ENCODE data around the gene RASSF5.

Gene RASSF5

DNA sequence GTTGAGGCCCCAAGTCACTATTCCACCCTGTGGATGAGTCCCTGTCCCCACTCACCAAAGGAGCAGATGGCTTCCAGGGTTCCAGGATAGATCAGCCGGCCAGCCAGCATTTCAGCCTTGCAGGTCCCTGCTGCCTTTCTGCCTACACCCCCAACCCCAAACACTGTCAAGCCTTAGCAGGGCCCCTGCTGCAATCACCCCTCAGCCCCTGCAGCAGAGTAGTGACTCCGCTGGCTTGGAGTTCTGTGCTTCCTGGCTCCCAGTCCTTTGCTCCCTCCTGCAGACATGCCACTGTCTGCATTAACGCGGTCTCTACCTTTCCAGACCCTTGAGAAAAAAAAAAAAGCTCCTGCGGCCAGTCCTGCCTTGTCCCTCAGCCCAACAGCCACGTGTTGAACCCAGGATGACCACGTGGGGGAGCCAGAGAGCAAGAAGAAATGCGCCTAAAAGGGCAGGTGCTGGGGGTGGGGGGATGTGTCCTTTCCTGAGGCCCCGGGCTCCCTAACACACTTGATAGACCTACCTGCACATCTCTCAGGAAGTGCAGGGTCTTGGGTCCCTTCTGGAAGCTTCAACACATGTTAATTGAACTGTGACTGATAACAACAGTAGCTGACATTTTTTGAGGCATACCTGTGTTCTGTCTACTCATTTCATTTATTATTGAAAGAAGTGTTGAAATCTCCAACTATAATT, 37.4 kb downstream of the RASSF5 start:
- DNase-seq (ENCODE audit: extremely low read depth in 1 of 2, low read depth in 1 of 2) = peak; percentile 58 to 70

DNA sequence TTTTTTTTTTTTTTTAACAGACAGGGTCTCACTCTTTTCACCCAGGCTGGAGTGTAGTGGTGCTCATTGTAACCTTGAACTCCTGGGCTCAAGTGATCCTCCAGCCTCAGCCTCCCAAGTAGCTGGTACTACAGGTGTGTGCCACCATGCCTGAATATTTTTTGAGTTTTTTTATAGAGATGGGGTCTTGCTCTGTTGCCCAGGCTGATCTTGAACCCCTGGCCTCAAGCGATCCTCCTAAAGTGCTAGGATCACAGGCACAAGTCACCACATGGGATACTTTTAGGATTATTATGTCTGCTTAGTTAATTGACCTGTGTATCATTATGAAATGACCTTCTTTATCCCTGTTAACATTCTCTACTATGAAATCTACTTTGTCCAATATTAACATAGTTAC, 38.0 kb downstream of the RASSF5 start:
- DNase-seq (ENCODE audit: extremely low read depth in 1 of 2, low read depth in 1 of 2) = no peak

DNA sequence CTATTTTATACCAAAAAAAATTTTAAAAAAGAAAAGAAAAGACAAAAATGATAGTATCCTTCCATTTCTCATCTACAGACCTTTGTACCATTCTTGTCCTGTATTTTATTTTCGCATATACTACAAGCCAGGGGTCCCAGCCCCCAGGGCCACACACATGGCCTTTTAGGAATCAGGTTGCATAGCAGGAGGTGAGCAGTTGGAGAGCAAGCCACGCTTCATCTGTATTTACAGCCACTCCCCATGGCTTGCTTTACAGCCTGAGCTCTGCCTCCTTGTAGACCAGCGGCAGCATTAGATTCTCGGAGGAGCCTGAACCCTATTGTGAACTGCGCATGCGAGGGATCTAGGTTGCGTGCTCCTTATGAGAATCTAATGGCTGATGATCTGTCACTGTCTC, 39.8 kb downstream of the RASSF5 start:
- DNase-seq (ENCODE audit: extremely low read depth in 1 of 2, low read depth in 1 of 2) = no peak

DNA sequence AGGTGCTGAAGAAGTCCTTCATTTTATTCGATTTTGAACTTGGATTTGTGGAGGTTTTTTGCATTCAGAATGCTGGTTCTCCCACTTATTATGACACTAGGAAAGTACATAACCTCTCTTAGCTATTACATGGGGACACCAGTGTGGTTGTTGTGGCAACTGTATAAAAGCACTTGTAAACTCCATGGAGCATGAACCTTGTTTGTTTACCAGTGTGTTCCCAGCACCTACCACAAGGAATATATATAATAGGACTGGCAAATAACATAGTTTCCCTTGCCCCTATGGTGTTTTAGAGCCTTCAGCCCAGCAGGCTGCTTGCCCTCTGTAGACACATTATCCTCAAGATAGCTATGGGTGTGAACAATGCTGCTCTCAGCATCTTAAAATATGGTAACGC, 43.1 kb downstream of the RASSF5 start:
- DNase-seq (ENCODE audit: extremely low read depth in 1 of 2, low read depth in 1 of 2) = no peak

DNA sequence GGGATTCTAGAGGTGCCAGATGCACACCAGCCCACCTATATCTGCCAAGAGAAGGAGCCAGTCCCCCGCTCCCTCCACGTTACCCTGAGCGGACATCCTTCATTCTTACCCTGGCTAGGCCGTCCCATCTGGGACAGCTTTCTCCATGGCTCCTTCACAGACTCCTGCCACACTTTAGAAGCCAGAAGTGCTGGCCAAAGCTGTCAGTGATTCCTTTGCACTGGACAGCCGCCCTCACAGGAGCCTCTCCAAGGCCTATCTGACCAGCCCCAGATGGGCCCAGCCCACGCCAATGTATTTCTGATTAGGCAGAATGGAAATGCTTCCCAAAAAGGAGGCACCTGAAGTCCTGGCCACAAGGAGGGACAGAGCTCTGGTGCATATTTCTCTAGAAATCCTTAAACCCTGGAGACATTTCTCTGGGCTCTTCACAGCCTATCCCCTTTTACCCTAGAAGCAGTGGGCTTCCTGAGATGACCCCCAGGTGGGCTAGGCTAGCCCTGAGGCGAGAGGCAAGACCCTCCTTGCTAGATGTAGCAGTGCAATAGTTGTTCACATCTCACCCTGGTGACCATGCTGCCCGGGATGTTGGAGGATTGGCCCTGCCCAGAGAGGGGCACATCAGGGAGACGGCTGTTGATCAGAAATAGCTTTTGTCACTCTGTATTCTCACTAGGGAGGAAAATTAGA, 44.1 kb downstream of the RASSF5 start:
- DNase-seq (ENCODE audit: extremely low read depth in 1 of 2, low read depth in 1 of 2) = no peak

DNA sequence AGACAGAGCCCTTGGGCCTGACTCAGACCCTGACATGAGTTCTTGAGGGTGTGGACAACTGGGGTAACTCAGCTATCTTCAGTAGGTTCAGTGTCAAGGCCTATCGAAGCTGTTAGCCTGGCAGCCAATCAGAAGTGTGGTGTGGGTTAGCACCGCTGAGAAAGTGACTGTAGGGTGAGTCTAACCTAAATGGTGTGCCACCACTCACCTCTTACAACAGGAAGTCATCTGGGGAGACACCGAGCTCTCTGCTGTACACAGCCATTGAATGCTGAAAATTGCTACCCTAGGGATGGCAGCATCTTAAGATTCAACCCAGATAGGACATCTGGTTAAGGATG, 44.6 kb downstream of the RASSF5 start:
- peak in 1 of 2 donors; percentile 76 for DNase-seq (ENCODE audit: extremely low read depth in 1 of 2, low read depth in 1 of 2)

DNA sequence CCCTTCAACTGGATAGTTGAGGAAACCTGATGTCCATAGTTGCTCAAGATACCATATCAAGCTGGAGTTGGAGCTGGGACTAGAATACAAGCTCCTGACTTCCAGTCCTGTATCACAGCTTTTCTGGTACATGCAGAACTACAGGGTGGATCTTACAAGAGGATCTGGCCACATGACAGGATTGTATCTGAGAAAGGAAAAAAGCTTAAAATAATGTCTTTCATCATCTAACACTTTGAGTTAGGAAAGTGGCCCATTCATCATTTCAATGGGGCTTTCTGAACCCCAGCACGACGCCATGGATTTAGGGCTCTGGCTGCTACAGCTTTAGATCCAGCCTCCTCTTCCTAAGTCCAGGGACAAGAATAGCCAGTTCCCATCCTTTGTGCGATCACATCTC, 46.9 kb downstream of the RASSF5 start:
- DNase-seq (ENCODE audit: extremely low read depth in 1 of 2, low read depth in 1 of 2) = no peak

DNA sequence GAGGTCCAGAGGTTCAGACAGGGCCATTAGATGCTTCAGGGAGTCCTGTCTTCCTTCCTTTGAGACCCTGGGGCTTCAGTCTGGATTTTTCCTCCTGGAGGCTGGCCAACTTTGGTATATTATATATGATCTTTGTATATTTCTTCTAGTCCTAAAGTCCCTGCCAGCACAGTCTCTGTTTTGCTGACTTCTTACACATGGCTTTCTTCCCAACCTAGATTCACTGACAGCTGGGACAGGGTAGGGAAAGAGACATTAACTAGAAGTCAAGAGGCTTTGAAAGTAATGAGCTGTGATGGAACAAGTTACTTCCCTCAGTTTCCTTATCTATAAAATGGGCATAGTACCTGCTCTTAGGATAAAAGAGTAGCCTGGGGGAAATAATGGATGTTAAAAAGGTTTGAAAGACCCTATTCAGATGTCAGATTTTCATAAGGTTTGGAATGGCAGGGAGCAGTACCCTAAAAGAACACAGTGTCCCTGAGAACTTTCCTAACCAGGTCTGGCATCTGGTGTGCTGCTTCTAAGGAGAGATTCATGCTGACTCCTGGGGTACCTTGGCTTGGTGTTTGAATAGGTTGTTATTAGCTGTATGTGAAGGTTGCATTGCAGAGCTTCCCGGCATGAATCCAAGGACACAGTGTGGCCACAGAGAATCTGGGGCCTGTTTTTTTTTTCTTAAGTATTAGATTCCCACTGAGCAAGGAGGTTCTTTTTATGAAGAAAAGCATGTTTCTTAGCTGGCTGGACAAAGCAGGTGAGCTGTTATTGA, 47.6 kb downstream of the RASSF5 start:
- DNase-seq (ENCODE audit: extremely low read depth in 1 of 2, low read depth in 1 of 2) = no peak

DNA sequence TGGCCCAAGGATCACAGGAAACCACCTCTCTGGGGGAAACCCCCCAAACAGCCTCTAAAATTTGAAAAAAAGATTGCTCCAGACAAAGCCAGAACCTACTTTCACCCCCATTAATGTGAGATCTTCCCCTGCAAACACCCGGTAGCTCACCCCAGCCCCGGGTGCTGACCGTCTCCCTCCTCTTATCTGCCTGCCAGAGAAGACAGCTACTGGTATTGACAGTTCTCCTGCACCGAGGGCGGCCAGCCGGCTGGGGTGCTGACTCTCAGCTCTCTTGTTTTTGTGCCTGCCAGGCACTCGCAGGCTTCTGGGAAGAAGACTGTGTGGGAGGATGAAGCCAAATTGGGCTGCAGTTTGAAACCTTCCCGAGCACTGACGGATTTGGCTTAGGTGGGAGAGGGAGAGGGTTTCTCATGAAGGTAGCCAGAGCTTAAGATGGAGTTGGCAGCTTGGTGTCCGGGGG, 48.2 kb downstream of the RASSF5 start:
- DNase-seq (ENCODE audit: extremely low read depth in 1 of 2, low read depth in 1 of 2) = no peak

DNA sequence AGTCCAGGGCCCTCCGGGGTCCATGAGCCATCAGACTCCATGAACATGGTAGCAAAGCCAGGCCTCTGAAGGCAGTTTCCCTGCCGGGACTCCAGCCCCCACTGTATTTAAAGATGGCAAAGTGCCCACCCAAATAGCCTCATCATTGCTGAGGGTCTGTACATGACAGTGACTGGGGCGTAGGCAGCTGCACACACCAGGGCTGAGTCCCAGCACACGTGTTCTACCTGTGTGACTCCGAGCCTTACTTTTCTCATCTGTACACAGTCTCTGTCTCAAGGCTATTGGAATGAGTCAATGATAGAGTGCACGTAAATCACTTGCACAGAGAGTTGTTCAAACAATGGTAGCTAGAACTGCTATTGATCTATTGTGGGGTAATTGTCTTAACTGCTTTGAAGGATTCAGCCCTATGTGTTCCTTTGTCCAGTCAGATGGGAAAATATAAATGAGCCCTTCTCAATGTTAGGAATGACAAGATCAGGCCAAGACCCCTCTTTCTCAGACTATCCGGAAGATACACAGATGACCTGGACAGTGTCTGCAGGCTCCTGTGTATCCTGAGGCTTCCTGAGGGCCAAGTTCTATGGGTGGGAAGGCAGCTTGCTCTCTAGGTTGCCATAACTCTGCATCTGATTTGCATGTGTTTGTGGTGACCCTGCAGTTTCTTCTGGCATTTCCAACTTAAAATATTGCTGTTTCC, 48.9 kb downstream of the RASSF5 start:
- no peak for DNase-seq (ENCODE audit: extremely low read depth in 1 of 2, low read depth in 1 of 2)

DNA sequence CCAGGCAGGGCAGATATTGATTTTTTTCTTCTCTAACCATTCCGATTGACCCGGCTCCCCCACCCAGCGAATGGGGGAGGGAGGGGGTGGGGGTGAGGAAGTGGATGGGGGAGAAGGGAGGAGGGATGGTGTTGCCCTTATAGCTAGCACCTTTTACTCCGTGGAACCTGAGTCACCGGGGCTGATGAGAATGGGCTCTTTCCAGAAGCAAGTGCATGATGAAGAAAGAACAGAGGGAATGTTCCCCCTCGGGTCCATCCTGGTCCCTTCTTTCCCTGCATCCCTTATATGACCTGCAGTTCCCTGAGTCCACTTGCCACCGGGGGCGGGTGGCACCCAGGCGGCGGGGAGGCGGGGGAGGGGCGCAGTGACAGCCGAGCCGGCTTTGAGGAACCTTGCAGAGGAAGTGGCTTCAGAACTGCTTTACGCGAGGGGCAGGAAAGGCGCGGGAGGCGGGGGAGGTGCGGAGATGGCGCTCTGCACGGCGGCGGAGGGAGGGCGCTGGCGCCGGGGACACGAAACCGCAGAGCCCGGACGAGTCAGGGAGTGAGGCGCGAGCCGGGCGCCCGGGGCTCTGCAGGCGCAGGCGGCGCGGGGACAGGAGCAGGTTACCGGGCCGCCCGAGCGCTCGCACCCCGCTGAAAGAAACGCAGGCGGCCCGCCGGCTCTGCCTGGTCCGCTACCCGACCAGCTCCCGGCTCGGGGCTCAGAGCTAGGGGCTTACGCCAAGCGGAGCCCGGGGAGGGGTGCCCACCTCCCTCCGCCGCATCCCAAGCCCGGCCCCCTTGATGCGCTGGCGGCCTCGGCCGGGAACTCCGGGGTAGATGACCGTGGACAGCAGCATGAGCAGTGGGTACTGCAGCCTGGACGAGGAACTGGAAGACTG, 49.7 kb downstream of the RASSF5 start:
- DNase-seq (ENCODE audit: extremely low read depth in 1 of 2, low read depth in 1 of 2) = peak; percentile 83 to 88

DNA sequence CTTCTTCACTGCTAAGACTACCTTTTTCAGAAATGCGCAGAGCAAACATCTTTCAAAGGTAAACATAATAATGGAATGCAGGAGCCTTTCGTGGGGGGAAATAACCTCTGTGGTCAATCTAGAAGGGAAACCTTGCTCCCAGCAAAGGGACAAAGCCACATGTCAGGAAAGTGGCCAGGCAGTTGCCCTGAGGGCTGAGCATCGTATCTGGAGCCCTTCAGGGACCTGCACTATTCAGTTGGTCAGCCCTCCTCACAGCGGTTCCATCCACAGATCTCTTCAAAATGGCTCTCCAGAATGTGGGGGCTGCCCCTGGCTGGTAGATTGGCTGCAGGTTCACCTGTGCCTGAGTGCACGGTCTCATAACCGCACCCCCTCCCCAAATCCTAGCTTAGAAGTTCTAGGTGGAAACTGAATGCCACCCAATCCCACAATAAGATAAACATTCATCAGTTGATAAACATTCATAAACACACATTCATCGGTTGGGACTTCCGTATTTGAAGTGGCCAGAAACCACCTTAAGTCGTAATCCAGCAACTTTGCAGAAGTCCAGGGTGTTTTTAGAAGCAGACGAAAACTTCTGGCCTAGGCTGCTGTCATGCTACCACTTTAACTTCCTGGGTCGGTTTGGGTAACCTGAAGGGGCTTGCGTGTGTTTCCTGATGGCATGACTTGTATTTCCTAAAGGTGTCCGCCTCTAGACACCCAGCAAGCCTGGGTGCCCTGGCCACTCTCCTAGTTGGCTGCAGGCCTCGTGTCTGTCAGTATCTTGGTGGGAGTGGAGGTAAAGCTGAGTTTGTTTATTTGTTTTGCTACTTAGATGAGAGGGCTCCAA, 50.5 kb downstream of the RASSF5 start:
- DNase-seq (ENCODE audit: extremely low read depth in 1 of 2, low read depth in 1 of 2) = no peak

DNA sequence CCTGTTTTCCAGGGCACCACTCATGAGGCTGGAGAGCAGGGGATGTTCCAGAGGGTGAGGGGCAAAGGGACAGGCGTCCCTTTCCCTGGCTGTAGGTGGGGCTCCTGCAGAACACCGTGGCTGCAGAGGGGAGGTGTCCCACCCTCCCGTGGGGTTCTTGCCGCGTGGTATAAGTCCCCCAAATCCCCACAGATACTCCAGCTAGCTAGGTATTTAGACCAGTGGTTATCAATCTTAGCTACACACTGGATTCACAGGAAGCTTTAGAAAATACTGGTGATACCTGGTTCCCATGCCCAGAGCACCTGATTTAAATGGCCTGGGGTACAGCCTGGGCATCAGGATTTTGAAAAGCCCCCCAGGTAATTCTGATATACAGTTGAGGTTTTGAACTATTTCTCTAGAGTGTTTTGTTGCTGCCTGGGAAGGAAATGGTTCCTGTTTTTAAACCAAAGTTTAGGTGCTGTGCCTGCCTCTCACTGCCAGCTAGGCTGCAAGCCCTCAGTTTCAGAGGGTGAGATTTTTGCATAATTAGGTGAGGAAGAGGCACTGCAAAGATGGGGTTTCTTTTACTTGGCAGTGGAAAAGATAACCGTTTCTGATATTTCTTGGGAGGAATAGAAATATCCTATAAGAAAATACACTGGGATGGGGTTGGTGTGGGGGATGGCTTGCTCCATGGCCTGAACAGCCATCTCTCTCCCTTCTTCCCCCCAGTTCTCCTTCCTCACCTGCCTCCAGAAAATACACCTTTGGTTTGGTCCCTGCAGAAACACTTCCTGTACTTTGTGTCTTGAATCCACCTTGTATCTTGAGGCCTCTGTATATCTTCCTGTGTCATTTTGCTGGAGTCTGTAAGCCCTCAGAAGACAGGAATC, 51.7 kb downstream of the RASSF5 start:
- no peak for DNase-seq (ENCODE audit: extremely low read depth in 1 of 2, low read depth in 1 of 2)

DNA sequence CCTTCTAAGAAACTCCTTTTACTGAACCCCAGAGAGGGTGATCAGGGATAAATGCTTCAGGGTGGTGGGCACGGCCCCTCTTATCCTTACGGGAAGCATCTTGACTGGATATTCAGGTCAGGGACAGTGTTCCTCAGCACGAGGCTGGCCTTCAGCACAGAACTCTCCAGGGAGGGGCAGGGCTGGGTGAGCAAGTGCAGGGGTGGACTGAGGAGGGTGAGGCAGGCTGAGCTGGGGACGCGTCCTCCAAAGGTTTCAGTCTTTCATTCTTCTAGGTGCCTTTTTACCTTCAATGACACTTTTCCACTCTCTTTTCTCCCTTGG, 52.3 kb downstream of the RASSF5 start:
- no peak for DNase-seq (ENCODE audit: extremely low read depth in 1 of 2, low read depth in 1 of 2)

DNA sequence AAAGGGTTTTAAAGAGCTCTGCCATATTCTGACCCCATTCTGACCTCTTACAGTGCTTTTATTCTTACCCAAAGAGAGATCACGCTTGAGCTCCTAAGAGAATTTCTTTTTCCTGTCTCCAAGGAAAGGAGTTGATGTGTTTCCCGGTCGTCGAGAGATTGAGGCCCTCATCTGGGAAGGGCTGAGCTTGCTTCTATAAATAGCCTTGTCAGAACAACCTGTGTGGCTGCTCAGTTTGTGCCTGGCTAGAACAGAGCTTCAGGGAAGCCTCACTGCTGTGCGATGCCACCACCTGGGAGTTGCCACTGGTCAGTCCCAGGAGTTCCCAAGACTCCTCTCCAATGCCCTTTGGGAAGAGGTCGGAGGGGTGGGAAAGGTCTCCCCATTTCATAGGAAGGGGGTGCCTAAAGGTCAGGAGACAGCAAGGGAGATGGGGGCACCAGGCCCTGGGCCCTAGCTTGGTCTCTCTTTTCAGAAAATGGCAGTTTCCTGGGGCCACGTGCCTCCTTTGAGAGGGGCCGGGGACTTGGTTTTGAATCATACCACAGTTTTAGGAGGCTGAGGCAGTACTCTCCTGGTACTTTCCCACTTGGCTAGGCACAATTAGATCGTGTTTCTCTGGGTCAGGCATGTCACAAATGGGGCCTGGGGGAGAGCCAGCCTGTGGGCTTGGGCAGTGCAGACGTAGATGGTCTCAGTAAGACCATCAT, 52.8 kb downstream of the RASSF5 start:
- DNase-seq (ENCODE audit: extremely low read depth in 1 of 2, low read depth in 1 of 2) = no peak

DNA sequence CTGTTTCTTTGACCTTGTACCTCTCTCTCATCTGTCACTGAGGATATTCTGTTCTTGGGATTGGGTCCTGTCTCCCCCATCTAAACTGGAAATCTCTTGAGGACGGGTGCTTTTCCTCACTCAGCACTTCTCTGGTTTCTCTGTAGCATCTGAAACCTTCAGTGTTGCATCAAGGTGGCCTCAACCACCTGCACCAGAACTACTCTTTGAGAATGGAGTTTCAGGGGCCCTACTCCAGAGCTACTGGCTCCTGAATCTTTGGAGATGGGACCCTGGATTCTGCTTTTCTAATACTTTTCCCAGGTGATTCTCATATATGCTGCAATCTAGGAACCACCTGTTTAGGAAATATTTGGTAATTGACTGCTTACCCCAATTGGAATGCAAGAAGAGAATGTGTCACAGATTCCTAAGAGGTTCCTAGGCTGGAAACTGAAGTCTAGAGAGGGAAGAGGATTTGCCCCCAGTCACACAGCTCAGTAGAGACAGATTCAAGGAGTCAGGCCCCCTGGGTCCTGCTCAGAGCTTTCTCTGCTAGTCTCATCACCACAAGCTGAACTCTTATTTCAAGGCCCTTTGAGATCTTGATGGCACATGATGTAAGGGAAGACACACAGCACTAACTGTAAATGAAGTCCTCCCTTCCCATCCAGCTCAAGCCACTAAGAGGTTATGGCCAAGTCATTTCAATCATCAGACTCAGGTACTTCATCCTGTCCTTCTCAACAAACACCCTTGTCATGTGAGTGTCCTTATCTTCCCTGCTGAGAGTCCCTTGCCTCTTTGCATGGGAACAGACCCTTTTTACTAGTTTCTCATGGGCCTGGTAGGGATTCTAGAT, 56.3 kb downstream of the RASSF5 start:
- DNase-seq (ENCODE audit: extremely low read depth in 1 of 2, low read depth in 1 of 2) = no peak

DNA sequence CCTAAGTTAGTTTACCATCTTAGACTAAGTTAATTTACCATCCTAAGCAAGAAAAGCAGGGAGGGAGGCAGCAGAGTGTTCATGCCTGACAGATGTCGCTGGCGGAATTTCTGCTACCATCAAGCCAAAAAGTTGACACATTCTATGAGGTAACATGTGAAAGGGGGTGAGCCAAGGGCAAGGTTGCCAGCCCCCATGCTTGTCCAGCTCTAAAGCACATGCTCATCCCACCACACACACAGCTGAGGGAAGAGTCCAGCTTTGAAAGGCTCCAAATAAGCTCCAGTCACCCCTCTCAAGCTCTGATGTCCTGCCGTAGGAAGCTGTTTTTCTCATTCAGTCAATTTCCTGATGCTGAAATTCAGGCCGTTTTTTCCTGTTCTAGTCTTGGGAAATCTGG, 58.7 kb downstream of the RASSF5 start:
- no peak for DNase-seq (ENCODE audit: extremely low read depth in 1 of 2, low read depth in 1 of 2)

All from stimulated activated CD8-positive, alpha-beta memory T cell treated with anti-CD3 and anti-CD28 coated beads, Interleukin-7, amount 100 ng/mL, for 48 hours (primary cell).